Dedifferentiated amniotic fluid mesenchymal stem cell (primary cell): ENCODE data around the gene HFM1.

Experiments
- DNase-seq: peaks from one replicate; pipeline ENCODE4 v3.0.0-alpha.2; 2016; ENCODE audit errors: extremely low spot score

HFM1 gene

DNA sequence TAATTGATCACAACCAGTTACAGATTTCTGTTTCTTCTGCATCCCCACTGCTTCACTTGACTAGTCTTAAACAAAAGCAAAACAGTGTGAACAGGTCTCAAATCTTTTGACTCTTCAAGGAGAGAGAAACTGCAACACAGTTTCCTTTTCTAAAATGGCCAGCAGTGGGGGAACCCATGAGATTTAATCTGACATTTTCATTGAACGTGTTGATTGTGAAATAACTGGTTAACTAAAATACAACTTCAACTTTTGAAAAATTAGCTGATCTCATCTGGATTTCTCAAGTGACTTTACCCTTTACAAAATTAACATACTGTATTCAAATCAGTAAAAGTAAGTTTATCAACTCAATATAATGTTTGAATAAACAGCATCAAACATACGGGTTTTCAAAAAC, 143.0 kb downstream of the HFM1 start:
- no peak for DNase-seq

GRCh38 chr1:91245435-91245834, 159.2 kb downstream of the HFM1 start:
- DNase-seq, result no peak

GRCh38 chr1:91244737-91245136, 159.9 kb downstream of the HFM1 start:
- DNase-seq, result no peak

DNA sequence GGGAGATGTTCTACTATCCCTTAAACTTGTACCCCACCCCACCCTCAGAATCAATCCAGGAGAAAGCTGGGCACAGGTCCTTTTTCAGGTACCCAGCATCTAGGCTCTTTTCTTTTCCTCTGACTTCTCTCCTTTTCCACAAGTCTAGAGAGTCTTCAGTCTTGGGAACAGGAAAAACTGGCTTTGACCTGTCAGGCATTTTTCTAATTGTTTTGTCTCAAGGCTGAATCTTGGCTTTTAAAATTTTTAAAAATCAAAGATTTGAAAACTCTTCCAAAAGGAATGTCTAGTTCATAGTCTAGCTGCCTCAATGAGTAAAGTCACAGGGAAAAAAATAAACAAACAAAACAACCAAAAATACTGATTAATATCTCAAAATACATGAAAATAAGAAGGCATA, 161.5 kb downstream of the HFM1 start:
- no peak for DNase-seq

DNA sequence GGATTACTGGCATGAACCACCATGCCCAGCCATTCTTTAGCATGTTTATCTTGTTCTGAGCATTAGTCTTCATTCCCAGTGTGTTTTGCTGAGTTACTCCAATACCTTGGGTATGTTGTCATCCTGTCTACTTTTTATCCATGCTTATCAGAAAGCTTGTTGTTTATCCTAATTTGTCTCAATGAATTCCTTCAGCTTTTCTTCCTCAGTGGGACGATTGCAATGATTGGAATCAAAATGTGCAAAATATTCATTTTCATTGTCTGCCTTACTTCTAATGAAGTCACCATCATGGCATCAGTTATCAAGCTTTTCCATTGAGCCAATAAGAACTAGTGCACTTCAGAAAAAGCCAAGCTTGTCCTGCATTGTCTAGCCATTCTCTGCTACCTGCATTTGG, 170.5 kb downstream of the HFM1 start:
- DNase-seq, result no peak

GRCh38 chr1:91226741-91227140, 177.9 kb downstream of the HFM1 start:
- DNase-seq, result no peak

DNA sequence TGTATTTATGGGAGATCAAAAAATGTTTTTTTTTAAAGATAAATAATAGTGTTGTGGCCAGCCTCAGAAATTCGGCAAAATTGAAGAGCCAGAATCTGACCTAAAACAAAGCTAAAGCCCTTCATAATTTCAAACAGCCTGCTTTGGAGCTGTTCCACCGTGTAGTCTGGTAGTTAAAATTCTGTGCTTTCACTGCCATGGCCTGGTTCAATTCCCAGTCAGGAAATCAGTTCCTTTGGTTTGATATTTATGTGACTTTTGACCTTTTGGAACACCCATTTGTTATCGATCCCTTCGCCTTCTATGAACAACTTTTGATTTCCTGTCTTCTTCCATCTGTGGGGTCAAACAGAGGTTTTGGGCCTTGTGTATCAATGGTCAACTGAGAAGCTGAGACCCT, 179.8 kb downstream of the HFM1 start:
- DNase-seq, result no peak

- DNase-seq, result no peak
Observed at GRCh38 chr1:91221017-91221416, 183.6 kb downstream of the HFM1 start.

DNA sequence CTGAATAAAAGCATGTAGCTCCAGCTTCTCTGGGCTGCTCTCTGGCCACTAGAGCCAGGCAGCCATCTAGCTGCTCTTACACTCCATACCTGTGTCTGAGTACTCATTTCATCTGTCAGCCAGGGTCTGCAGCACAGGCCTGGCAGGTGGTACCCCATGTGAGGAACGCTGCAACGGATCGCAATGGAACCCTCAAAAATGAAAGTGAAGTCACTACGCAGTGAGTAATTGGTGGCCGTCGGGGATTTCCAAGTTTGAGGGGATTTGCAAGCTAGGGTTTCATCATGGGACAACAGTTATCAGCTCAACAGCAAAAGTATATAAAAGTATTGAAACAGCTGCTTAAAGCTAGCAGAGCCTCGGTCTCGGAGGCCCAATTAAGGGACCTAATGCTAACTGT, 186.7 kb downstream of the HFM1 start:
- no peak for DNase-seq
